PC-3 (cell line): ENCODE measurements around the gene TTLL7.

Experiments used
- CTCF ChIP-seq: fragments of 300-600 bp; sonication (generic); conservative IDR thresholded peaks from 2 replicates; pipeline ENCODE4 v1.5.1; 2017; ENCODE audit warnings: antibody characterized with exemption, low read depth, mild to moderate bottlenecking, low read length
- EZH2 ChIP-seq: fragments of 300-600 bp; sonication (generic); IDR thresholded peaks from one replicate; pipeline ENCODE4 v1.6.1; 2017; ENCODE audit warnings: antibody characterized with exemption, mild to moderate bottlenecking, low read length; ENCODE audit not compliant: unreplicated experiment
- EZH2phosphoT487 ChIP-seq: fragments of 300-600 bp; sonication (generic); IDR thresholded peaks from 2 replicates; pipeline ENCODE4 v1.6.1; 2018; ENCODE audit warnings: mild to moderate bottlenecking, antibody characterized with exemption, low read length, borderline replicate concordance

- no peak for TF ChIP-seq EZH2phosphoT487
- no peak for TF ChIP-seq EZH2
- TF ChIP-seq CTCF: no peak
Observed at GRCh38 chr1:83897516-83897915, 101.4 kb downstream of the TTLL7 start.
